ENCODE data around the gene UBALD1. TPM values are rescaled to one million over a fixed set of nuclear protein-coding genes. Genes with fewer than 3 reads are reported as not detected.
"Not testable (repeated sequence)": the region's sequence is repeated elsewhere in the genome, so short reads cannot be mapped to it uniquely, and the experiment has no call there.

Gene UBALD1
- polyA plus RNA-seq, 1 donor: 23.4 TPM

DNA sequence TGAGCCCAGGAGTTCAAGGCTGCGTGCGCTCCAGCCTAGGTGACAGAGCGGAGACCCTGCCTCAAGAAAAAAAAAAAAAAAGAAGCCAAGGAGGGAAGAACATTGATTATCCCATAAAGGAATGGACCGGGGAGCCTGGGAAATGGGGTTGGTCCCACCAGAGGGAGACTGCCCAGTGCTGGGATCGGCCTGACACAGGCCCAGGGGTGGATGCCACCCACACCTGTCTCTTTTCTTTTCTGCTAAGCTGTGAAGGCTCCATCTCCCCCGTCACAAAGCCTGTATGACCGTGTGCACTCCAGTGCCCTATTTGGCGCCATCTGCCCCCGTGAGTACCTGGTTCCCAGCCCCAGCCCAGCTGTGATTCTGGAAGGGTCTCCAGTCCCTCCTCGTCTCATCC is 15.7 kb downstream of the UBALD1 start:
- no peak for DNase-seq (ENCODE audit: low read depth)

DNA sequence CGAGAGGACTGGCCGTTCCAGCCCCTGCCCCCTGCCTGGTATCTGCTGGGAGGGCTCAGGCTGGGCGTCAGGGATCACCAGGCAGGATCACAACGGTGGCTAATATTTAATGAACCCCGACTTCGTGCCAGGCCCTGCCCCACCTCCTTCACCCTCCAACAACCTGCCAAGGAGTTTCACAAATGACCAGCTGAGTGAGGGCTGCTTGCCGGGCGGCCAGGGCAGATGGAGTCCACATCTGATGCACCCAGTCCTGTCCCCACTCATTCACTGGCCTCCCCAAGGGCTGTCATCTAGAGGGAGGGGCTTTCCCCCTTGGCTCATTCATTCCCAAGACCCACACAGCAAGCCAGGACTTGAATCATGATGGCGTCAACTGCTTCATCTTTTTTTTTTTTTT is 17.5 kb downstream of the UBALD1 start:
- DNase-seq (ENCODE audit: low read depth): no peak

DNA sequence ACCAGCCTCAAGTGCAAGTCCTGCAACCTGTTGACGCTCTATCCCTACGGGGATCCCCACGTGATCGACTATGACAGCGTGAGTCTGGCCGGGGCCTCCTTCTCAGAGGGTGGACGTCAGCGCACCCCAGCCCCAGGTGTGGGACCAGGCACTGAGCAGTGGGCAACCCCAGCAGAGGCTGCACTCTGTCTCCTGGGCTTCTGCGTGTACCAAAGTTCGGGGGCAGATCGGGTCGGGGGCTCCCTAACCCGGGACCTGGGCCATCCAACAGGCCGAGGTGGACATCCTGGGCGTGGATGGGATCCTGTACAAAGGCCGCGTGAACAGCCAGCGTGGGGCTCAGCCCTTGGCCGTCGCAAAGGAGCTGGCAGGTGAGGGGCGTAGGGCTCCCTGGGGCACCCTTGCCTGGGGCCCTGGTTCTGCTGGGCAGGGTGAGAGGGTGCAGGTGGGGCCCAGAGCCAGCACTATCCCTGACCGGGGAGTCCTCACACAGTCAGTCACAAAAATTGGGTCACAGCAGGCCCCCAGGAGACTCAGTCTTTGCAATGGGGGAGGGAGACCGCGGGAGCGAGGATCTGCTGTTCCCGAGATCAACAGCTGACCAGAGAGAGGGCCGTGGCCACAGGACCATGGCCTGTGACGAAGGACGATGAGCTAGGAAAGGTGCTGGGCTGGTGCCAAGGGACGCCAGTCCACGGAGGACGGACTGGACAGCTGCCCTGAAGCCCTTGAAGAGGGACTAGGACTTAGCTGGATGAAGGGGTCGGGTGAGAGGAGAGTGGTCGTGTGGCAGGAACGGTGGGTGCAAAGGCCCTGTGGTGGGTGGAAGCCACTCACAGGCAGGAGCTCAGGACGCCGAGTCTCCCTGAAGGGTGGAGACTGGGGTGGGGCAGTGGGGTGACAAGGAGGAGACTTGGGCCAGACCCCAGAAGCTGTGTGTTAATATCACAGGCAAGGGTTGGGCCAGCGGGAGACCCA is 20.0 kb downstream of the UBALD1 start:
- no peak for DNase-seq (ENCODE audit: low read depth)

DNA sequence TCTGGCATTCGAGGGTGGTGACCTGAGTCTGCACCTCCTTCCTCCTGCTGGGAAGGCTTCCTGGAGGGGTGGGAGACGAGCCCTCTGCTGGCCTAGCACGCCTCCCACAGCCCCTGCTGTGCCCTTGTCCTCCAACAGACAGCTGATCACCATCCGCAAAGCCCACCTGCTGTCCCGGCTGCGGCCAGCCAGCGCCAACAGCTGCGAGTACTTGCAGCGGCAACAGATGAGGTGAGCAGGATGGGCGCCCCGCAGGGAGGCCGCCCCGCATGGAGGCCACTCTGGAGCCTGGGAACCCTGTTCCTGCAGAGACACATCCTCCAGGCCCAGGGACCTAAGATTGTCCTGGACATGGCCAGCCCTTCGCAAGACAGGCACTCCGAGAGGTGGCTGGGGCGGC is 21.6 kb downstream of the UBALD1 start:
- no peak for DNase-seq (ENCODE audit: low read depth)

DNA sequence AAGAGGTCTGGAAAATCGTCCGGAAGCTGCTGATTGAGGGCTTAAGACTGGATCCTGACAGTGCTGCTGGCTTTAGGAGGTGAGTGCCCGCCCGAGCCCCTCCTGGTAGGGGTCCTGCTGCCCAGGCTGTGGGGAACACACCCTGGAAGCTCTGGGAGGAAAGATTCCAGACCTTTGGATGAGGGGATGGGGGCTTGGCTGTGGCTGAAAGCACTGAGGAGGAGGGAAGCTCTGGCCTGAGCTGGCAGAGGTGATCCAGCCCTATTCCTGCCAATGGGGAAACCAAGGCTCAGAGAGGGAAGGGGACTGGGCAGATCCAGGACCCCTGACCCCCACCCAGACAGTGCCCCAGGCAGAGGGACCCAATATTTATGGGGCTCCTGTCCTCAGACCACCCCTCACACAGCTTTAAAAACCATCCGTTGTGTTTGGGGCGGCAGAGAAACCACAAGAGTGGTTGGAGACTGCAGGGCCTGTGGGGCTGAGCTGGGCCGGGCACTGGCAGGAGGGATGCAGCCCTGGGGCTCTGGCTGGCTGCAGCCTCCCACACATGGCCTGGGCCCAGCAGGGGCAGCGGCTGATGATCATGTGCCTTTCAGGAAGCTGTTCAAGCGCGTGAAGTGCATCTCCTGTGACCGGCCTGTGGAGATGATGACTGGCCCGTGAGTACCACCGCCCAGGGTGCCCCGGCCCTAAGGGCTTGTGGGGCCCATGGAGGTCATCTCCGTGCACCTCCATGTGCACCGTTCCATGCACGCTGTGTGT is 22.8 kb downstream of the UBALD1 start:
- no peak for DNase-seq (ENCODE audit: low read depth)

DNA sequence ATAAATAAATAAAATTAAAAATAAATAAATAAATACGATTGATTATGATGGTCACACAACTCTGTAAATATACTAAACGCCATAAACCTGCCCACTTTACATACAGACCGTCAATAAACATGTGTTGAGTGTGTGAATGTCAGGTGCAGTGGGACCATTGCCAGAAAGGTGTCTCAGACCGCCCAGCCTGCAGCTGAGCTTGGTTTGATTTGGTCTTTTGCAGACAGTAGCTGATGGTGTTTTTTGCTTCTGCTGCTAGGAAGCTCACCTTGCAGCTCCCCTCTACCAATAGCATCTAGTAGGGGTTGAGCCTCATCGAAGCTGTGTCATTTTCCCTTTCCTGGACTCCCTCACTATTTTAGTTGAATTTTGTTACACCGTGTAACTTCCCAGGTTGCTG is 23.5 kb downstream of the UBALD1 start:
- DNase-seq (ENCODE audit: low read depth): no peak

DNA sequence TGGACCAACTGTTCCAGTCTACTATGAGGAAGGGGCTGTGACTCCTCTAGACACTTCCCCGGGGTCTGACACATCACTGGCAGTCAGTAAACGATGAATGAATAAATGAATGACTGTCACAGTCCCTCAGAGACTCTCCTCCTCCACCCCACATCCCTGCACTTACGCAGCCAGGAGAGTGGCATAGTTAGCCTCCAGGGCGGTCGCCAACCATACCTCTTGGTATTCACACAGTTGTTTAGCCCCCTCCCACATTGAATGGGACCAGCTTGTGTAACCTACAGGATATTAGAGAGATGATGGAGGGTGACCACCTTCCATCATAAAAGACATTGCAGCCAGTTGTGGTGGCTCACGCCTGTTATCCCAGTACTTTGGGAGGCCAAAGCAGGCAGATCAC is 25.7 kb downstream of the UBALD1 start:
- no peak for DNase-seq (ENCODE audit: low read depth)

DNA sequence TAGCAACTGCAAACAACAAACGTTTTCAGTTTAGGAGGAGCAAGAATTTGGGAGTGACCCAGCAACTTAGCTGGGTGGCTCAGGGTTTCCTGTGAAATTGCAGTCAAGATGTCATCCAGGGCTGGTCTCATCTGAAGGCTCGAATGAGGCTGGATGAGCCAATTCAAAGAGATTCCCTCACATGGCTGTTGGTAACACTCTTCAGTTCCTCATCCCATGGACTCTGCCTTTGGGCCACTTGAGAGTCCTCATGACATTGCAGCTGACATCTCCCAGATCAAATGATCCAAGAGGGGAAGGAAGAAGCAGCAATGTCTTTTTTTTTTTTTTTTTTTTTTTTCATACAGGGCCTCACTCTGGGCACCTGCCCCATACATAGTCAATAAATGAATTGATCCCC is 26.3 kb downstream of the UBALD1 start:
- no peak for DNase-seq (ENCODE audit: low read depth)

DNA sequence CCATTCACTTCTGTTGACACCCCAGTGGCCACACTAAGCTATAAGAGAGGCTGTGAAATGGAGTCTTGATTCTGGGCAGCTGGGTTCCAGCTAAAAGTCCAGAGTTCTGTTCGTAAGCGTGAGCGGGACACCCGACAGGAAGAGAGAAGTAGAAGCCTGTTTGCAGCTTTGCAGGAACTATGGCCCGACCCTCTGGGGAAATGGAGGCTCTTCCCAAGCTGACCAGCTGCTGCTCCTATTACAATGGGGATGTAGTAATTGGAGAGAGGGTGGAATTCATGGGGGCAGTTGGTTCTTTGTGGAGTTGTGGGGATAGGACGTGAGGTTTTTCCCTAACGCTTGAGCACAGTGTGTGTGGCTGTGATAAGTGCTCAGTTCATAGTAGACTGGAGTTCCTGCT is 28.4 kb downstream of the UBALD1 start:
- no peak for DNase-seq (ENCODE audit: low read depth)

DNA sequence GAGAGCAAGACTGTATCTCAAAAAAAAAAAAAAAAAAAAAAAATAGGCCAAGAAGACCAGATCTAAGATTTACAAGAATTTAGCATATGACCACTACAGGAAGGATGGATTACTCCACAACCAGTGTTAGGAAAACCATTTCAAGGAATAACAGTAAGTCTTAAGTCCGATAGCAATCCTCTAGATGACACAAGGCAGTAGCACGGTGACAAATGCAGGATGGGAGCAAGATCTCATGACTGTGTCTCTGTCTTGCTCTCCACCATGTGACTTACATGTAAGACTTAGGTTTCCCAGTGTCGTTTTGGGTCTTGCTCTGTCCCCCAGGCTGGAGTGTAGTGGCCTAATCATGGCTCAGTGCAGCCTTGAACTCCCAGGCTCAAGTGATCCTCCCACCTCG is 30.8 kb downstream of the UBALD1 start:
- no peak for DNase-seq (ENCODE audit: low read depth)

DNA sequence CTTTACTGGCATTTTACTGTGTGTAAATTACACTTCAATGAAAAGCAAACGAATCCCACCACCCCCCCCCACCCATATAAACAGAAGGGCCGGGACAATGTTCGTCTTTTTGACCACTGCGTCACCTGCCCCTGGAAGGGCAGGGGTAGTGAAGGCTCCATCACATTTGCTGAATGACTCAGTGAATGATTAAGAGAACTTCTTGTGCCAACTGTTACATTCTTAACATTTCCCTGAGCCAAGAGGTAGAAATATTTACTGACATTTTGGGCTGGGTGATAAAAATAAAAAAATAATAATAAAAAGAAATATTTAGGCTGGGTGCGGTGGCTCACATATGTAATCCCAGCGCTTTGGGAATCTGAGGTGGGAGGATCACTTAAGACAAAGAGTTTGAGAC is 34.4 kb downstream of the UBALD1 start:
- DNase-seq (ENCODE audit: low read depth): no peak

DNA sequence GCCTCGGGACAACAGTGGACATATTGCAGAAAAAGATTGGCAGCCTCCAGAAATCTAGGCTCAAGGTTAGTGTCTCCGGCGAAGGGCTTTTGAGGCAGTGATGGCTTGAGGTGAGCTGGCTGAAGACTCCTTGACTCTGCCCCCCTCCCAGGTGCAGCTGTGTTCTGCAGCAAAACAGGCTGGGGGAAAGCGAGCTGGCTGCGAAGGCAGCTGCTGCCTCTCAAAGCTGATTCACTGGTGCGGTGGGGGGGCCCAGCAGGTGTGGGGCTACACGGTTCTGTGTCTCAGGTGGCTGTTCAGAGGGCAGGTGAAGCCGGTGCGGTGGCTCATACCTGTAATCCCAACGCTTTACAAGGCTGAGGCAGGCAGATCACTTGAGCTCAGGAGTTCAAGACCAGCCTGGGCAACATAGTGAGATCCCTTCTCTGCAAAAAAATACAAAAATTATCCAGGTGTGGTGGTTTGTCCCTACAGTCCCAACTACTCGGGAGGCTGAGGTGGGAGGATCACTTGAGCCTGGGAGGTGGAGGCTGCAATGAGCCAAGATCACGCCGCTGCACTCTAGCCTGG is 35.6 kb downstream of the UBALD1 start:
- no peak for DNase-seq (ENCODE audit: low read depth)

DNA sequence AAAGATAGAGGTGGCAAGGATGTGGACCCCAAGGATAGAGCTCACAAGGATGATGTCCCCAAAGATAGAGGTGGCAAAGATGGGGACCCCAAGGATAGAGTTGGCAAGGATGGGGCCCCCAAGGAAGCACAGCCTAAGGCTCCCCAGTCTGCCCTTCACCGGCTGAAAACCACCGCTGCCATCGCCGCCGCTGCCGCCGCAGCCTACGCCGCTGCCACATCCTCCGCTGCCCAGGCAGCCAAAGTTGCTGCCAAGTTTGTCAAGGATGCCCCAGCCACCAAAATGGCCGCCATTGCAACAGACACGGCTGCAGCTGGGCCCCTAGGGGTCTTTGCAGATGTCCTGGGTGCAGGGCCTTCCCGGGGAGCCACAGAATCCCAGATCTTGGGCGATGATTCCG is 38.7 kb downstream of the UBALD1 start:
- no peak for DNase-seq (ENCODE audit: low read depth)

DNA sequence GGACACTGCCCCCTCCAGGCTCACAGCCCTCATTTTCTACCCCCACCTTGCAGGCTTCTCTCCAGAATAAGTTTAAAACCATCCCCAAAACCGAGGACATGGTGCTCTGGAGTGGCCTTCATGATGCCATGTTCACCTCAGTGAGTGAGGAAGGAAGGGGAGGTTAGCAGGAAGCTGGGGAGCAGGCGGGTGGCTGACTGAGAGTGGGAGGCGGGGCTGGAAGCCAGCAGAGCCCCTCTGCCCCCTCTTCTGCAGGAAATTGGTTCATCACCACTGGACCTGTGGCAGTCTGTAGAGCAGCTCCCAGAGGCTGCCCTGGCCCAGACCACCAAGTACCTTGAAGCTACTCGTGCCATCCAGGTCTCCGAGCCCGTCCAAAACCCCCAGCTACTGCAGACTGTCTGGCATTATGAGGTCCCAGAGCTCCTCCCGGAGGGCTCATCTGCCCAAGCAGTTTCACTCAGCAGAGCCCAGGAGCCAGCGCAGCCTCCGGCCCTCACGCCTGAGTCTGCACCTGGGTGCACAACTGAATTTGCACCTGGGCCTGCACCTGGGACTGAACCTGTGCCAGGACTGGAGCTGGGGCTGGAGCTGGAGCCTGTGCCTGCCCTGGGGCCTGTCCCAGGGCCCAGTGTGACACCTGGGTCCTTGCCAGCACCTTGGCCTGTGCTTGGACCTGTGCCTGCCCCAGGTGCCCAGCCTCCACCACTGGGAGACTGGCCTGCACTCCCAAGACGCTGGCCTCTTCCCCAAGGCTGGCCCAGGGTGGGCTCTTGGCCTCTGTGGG is 39.6 kb downstream of the UBALD1 start:
- no peak for DNase-seq (ENCODE audit: low read depth)

DNA sequence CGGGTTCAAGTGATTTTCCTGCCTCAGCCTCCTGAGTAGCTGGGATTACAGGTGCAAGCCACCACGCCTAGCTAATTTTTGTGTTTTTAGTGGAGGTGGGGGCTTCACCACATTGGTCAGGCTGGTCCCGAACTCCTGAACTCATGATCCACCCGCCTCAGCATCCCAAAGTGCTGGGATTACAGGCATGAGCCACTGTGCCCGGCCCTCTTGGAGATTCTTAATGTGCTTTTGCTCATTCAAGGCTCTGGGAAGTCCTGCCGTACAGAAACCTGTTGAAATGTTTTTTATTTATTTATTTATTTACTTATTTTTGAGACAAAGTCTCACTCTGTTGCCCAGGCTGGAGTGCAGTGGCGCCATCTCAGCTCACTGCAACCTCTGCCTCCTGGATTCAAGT is 40.8 kb downstream of the UBALD1 start:
- DNase-seq (ENCODE audit: low read depth): not testable (repeated sequence)

DNA sequence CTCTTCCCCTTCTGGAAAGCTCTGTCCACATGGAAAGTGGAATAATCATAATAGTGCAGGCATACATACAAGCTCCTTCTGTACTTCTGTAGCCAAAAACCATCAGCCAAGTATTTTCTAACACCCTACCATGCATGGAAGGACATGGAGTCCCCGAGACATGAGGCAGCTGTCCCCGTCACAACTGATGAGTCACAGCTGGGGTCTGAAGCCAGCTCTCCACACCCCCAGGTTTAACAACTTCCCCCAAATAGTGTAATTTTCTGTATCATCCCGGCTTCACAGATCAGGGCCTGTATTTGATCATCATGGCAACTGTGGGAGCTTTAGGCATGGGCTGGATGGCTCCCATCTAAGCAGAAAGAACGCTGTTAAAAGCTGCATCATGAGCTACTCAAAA is 42.0 kb downstream of the UBALD1 start:
- DNase-seq (ENCODE audit: low read depth): no peak

DNA sequence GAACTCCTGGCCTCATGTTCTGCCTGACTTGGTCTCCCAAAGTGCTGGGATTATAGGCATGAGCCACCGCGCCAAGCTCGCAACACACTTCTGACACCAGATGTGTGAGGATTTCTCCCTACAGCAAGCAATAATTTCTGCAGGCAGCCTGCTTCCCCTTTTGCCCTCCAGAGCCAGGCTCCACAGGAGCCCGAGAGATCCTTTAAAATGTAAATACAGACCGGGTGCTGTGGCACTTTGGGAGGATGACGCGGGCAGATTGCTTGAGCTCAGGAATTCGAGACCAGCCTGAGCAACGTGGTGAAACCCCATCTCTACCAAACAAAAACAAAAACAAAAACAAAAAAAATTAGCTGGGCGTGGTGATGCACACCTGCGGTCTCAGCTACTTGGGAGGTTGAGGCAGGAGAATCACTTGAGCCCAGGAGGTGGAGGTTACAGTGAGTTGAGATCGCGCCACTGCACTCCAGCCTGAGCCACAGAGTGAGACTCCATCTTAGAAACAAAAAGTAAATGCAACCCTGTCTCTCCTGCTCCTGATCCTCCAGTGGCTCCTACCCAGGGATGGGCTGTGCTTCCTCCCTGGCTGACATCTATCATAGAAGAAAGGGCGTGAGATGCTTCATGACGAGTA is 43.9 kb downstream of the UBALD1 start:
- DNase-seq (ENCODE audit: low read depth): no peak

DNA sequence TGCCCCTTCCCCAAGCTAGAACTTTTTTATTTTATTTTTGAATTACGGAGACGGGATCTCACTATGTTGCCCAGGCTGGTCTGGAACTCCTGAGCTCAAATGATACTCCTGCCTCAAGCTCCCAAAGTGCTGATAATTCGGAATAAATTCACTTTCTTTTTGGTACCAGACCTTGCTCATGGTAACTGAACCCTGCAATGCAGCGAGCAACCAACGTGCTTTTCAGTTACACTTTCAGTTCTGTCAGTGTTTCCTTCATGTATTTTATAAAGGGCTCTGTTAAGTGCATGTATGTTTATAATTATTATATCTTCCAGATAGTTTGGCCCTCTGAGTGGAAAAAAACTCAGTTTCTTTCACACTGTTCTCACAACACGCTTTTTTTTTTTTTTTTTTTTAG is 44.6 kb downstream of the UBALD1 start:
- DNase-seq (ENCODE audit: low read depth): no peak

DNA sequence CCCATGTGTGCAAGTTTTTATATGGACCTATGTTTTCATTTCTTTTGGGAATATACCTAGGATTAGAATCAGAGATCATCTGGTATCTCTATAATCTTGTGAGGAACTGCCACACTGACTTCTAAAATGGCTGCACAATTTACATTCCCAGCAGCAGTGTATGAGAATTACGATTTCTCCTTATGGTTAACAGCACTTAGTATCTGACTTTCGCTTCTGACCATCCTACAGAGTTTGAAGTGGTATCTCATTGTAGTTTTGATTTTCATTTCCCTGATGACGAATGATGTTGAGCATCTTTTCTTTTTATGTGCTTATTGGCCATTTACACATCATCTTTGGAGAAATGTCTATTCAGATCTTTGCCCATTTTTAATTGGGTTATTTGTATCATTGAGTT is 48.5 kb downstream of the UBALD1 start:
- DNase-seq (ENCODE audit: low read depth): no peak

DNA sequence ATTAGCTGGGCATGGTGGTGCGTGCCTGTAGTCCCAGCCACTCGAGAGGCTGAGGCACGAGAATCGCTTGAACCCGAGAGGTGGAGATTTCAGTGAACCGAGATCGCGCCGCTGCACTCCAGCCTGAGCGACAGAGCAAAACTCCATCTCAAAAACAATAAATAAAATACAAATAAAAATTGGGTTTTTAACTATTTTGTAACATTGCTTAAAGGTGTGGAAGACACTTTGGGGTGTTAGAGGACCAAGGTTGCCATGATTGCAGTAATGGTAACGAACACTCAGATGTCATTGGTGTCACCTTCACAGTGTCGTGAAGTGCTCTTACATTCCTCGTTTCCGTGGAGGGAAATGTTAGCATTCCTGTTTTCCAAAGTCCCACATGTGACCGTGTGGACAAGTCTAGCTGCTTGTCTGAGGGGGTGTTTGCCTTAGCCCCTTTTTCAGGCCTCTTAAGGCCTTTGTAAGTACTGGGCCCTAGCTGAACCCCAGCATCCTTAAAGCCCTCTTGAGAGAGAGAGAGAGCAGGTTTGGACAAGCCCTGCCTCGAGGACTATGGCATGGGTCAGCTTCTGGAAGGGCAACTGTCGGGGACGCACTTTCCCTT is 49.9 kb downstream of the UBALD1 start:
- no peak for DNase-seq (ENCODE audit: low read depth)

DNA sequence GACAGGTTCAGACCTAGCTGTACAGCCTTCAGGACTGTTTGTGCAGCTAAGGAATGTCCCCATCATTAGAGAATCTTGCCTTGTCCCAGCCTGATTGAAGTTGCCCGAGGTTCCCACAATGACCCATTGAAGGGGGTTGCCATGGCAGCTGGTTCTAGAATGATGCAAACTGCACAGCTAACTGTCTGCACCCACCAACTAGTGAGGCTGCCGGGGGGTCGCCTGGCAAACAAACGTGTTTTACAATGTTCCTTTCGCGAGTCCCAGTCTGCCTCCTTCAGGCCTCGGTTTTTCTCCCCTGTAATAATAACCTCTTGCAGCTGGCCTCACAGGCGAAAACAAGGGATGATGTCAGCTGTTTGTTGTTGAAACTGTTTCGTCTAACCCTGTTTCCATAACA is 53.1 kb downstream of the UBALD1 start:
- DNase-seq (ENCODE audit: low read depth): no peak

Measured in forelimb muscle (tissue), 1 donor.